ENCODE data around the gene DCTN5.

GRCh38 chr16:23692190-23692837 is 51.0 kb downstream of the DCTN5 start:
- TF ChIP-seq CTCF (IDR thresholded peaks at IDR 0.05 in 8 of 11, conservative IDR thresholded peaks at IDR 0.05 in 3 of 11) (no peak), POLR2A (IDR thresholded peaks at IDR 0.05) (no peak), POLR2AphosphoS5 (IDR thresholded peaks at IDR 0.05) (no peak)
